Choroid plexus epithelial cell (primary cell): Measurements from ENCODE around the gene TCFL5.

Experiments
- DNase-seq: peaks from one replicate; pipeline ENCODE4 v3.0.0-alpha.2; 2010; ENCODE audit warnings: low read depth
- H3K4me3 ChIP-seq: 2 replicates; pipeline ENCODE4 v1.5.1; 2011; ENCODE audit warnings: low read depth, mild to moderate bottlenecking, control low read depth, low read length, moderate library complexity
- CTCF ChIP-seq: conservative IDR thresholded peaks from 2 replicates; pipeline ENCODE4 v1.5.1; 2011; ENCODE audit warnings: low read depth, mild to moderate bottlenecking, control low read depth, inconsistent platforms, low read length, moderate library complexity

Gene TCFL5

GRCh38 chr20:62885896-62886708 is 24.5 kb upstream of the TCFL5 start:
- H3K4me3 ChIP-seq = no peak overlapping the region
- DNase-seq = no peak
- no peak for TF ChIP-seq CTCF

DNA sequence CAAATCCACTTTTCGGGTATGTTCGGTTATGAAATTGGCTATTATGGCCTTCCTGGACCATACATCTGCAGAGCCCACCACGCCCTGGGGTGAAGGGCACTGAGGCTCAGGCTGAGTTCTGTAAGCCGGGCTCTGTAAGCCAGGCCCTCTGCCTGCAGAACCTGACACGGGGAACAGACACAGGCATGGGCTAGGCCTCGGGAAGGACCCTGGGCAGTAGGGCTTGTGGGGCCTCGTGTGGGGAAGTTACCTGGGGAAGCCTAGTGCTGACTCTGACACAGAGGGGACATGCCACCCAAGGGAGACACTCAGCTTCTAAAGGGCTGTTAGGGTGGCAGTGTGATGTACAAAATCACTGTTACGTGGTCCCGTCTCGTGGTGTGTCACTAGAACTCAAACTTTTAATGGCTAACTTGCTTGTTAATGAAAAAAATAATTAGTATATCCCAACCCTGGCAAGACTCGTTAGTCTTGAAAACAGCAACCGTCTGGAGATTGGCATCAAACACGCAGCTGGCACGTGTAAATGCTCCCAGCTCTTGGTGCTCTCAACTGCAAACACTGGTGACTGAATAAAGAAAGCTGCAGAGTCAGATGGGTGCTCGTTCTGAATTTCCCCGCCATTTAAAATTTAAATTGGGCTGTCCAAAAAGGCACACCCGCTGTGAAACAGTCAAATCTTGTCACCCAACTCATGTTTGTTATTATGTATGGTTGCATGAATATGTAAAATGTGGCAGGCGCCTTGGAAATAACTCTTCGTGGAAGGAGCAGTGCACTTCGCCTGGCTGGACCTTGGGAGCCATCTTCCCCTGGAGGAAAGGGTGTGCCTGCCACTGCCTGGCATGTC is 23.6 kb upstream of the TCFL5 start:
- no peak overlapping the region for H3K4me3 ChIP-seq
- DNase-seq = no peak
- no peak for TF ChIP-seq CTCF

GRCh38 chr20:62884556-62884955 is 22.9 kb upstream of the TCFL5 start:
- no peak for DNase-seq
- no peak for TF ChIP-seq CTCF
- H3K4me3 ChIP-seq = no peak overlapping the region

GRCh38 chr20:62882426-62882825 is 20.8 kb upstream of the TCFL5 start:
- TF ChIP-seq CTCF = no peak
- DNase-seq = no peak
- no peak overlapping the region for H3K4me3 ChIP-seq

DNA sequence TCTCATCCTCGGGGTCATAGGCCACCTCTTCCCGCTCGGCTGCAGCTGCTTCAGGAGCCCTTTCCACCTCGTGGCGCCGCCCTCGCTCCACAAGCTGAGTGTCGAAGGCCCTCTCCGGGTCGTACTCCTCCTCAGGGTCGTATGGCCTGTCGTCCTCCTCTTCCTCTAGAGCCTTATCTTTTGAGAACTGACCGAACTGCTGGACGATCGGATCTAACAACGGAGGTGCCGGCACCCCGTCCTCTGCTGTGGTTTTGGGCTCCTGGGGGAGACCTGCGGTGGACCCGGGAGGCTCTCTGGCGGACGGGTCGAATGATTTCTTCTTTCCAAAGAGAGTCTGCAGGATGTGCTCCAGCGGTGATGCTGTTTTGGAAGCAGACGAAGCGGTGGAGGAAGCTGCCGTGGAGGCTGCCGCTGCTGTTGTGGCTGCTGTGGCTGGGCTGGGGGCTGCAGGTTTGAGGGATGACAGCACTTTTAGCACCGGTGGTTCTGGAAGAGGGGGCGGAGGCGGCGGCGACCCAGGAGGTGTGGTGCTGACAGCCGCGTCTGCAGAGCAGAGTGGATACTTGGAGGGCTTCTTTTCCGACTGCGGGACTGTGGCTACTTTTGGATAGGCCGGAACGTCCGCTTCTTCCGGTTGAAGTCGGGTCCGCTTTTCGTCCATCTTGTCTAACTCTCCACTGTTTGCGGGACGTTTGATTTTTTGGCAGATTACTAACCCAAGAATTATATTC is 20.2 kb upstream of the TCFL5 start:
- no peak for DNase-seq
- H3K4me3 ChIP-seq = no peak overlapping the region
- no peak for TF ChIP-seq CTCF

GRCh38 chr20:62880935-62881661 is 19.5 kb upstream of the TCFL5 start:
- DNase-seq = no peak
- no peak overlapping the region for H3K4me3 ChIP-seq
- TF ChIP-seq CTCF = no peak
